SH-SY5Y (cell line): Measurements from ENCODE around the gene SEPTIN7.

ENCODE experiments used
- GATA2 ChIP-seq: IDR thresholded peaks from 2 replicates; pipeline ENCODE4 v1.6.1; 2011; ENCODE audit warnings: mild to moderate bottlenecking, low read depth, low read length
- GATA3 ChIP-seq: IDR thresholded peaks from 2 replicates; pipeline ENCODE4 v1.6.1; 2011; ENCODE audit warnings: low read depth, mild to moderate bottlenecking, low read length, moderate library complexity

GRCh38 chr7:35761871-35762677 is 38.8 kb upstream of the SEPTIN7 start:
- TF ChIP-seq GATA2 (peak; percentile 50; the same call in 1 of the 2 replicates), GATA3 (no peak)
